K562 (cell line): Measurements from ENCODE around the gene WDR18. TPM values are rescaled to one million over a fixed set of nuclear protein-coding genes. Genes with fewer than 3 reads are reported as not detected.

Experiments
- ARNT ChIP-seq, 2 experiments: fragments of 450-650 bp; IDR thresholded peaks; 2 replicates each; pipeline ENCODE4 v1.6.1; 2016; ENCODE audit warnings: mild to moderate bottlenecking in 1 of 2
- COPS2 ChIP-seq: fragments of 450-650 bp; conservative IDR thresholded peaks from 2 replicates; pipeline ENCODE4 v1.6.1; 2016; ENCODE audit warnings: mild to moderate bottlenecking, moderate library complexity
- CSDE1 ChIP-seq, 2 experiments: fragments of 450-650 bp; IDR thresholded peaks; 2 replicates each; pipeline ENCODE4 v1.6.1; 2016; ENCODE audit warnings: mild to moderate bottlenecking in 1 of 2
- DACH1 ChIP-seq: fragments of 450-650 bp; IDR thresholded peaks from 2 replicates; pipeline ENCODE4 v1.6.1; 2018; ENCODE audit not compliant: partially characterized antibody
- KAT7 ChIP-seq: sonication (generic); formaldehyde crosslinking; IDR thresholded peaks from 2 replicates; pipeline ENCODE4 v1.8.0; 2022; ENCODE audit warnings: missing genetic modification reagents, mild to moderate bottlenecking, borderline replicate concordance
- NCOA6 ChIP-seq: fragments of 450-650 bp; IDR thresholded peaks from 2 replicates; pipeline ENCODE4 v1.6.1; 2017; ENCODE audit warnings: mild to moderate bottlenecking
- RHOXF2B ChIP-seq: fragments of 250-450 bp; sonication (Bioruptor Pico); conservative IDR thresholded peaks from 2 replicates; pipeline ENCODE4 v1.5.1; 2021
- SAFB2 ChIP-seq: fragments of 200-400 bp; formaldehyde crosslinking; IDR thresholded peaks from 2 replicates; pipeline ENCODE4 v1.6.1; 2018; ENCODE audit warnings: borderline replicate concordance, low read length, low read depth, moderate library complexity; ENCODE audit not compliant: severe bottlenecking
- TEAD4 ChIP-seq, 2 experiments: sonication (generic) in 1 of 2; formaldehyde crosslinking in 1 of 2; IDR thresholded peaks; 2 replicates each; pipeline versions ENCODE4 v1.6.1 to v1.8.0; 2012 to 2022; ENCODE audit warnings: borderline replicate concordance in 1 of 2, inconsistent platforms in 1 of 2, low read length in 1 of 2, mild to moderate bottlenecking in 1 of 2, missing genetic modification reagents in 1 of 2
- ZNF165 ChIP-seq: fragments of 250-450 bp; sonication (Bioruptor Pico); IDR thresholded peaks from 2 replicates; pipeline ENCODE4 v1.4.0; 2020; ENCODE audit warnings: borderline replicate concordance
- ZNF3 ChIP-seq: fragments of 250-450 bp; sonication (Bioruptor Pico); IDR thresholded peaks from 2 replicates; pipeline ENCODE4 v1.5.0; 2021; ENCODE audit warnings: mild to moderate bottlenecking, moderate library complexity
- ZNF583 ChIP-seq: fragments of 250-450 bp; sonication (Bioruptor Pico); IDR thresholded peaks from 2 replicates; pipeline ENCODE4 v1.4.0; 2020
- ZNF609 ChIP-seq: sonication (generic); formaldehyde crosslinking; IDR thresholded peaks from 2 replicates; pipeline ENCODE4 v1.8.1; 2023; ENCODE audit warnings: missing genetic modification reagents, mild to moderate bottlenecking, borderline replicate concordance
- ZSCAN29 ChIP-seq: fragments of 450-650 bp; IDR thresholded peaks from 2 replicates; pipeline ENCODE4 v1.6.1; 2017
- polyA plus RNA-seq, 8 experiments: library from polyadenylated mRNA; depleted of rRNA in 4 of 8; stranded (reverse) in 5 of 8; unstranded in 3 of 8; fragments of >200 nt; fragmentation: Nextera tagmentation in 2 of 8; fragmentation: Illumina TruSeq in 1 of 8; extraction: Ambion mirVana in 2 of 8; extraction: Trizol in 1 of 8; gene quantifications; 2 replicates each; pipeline versions ENCODE4 v1.2.1 to v1.2.3, GENCODE V29; 2011 to 2014; ENCODE audit warnings: inconsistent platforms in 1 of 8, missing spikeins in 1 of 8
- total RNA-seq, 7 experiments: library from RNA; depleted of rRNA in 6 of 7; stranded (reverse); fragments of >200 nt in 6 of 7; fragmentation: Illumina TruSeq in 2 of 7; extraction: Trizol in 2 of 7; gene quantifications; 2 replicates each; pipeline versions ENCODE4 v1.2.1 to v1.2.3, GENCODE V29; 2011 to 2021; ENCODE audit warnings: low replicate concordance in 1 of 7
- TF ChIP-seq, protein P1 (sequence below): sonication (generic); formaldehyde crosslinking; IDR thresholded peaks from 2 replicates; pipeline ENCODE4 v1.8.0; 2022; ENCODE audit warnings: mild to moderate bottlenecking, low read depth, missing genetic modification reagents
- TF ChIP-seq, protein P2 (sequence below): fragments of 250-450 bp; sonication (Bioruptor Pico); IDR thresholded peaks from 2 replicates; pipeline ENCODE4 v1.8.0; 2021; ENCODE audit warnings: mild to moderate bottlenecking, moderate library complexity
- TF ChIP-seq, protein P3 (sequence below): IDR thresholded peaks from 3 replicates; pipeline ENCODE4 v1.6.1; 2011; ENCODE audit warnings: borderline replicate concordance, mild to moderate bottlenecking; ENCODE audit not compliant: insufficient read length, insufficient read depth
- TF ChIP-seq, protein P4 (sequence below): sonication (generic); formaldehyde crosslinking; IDR thresholded peaks from 2 replicates; pipeline ENCODE4 v1.8.1; 2023; ENCODE audit warnings: mild to moderate bottlenecking, missing genetic modification reagents

WDR18 gene
- total and polyA plus RNA-seq, 9 of the 15 experiments (the other 6 are each of a cell fraction or from before 2014, with no cell fraction given): 0.65 to 181 (median 30.1) TPM

DNA sequence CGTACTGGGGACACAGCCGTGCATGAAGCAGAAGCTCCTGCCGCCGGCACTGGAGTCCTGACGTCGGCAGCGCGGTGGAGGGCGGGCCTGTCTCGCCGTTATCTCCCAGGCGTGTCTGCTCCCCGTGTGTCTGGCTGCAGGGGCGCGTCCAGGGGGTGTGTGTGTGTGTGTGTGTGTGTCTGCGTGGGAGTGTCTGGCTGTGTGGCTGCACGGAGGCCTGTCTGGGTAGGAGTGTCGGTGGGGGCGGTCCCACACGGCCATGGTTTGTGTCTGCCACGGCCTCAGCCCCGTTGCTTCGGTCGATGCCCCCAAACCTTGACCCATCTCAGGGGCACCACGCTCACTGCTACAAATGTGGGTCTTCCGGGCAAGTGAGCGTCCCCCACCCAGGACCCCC lies 40.0 kb upstream of the WDR18 start (continued):
- TF ChIP-seq SAFB2 (no peak), DACH1 (peak; percentile 78), CSDE1 (IDR thresholded peaks at IDR 0.05) (no peak), KAT7 (CRISPR knock-in tag) (no peak; the same call in 1 of the 2 replicates), ZNF583 (CRISPR knock-in tag) (no peak), ZNF165 (CRISPR knock-in tag) (no peak), ZNF609 (CRISPR knock-in tag) (peak; percentile 93), ZSCAN29 (no peak), TEAD4 (IDR thresholded peaks at IDR 0.05; ENCODE audit: low read length) (peak; percentile 92), TEAD4 (CRISPR knock-in tag; IDR thresholded peaks at IDR 0.05; ENCODE audit: borderline replicate concordance) (no peak), COPS2 (no peak), NCOA6 (no peak), ZNF3 (CRISPR knock-in tag) (no peak), ARNT (IDR thresholded peaks at IDR 0.05) (peak; percentile 81 to 84; a peak in 3 of 4 replicates), RHOXF2B (no peak)
- TF ChIP-seq, protein P1, sequence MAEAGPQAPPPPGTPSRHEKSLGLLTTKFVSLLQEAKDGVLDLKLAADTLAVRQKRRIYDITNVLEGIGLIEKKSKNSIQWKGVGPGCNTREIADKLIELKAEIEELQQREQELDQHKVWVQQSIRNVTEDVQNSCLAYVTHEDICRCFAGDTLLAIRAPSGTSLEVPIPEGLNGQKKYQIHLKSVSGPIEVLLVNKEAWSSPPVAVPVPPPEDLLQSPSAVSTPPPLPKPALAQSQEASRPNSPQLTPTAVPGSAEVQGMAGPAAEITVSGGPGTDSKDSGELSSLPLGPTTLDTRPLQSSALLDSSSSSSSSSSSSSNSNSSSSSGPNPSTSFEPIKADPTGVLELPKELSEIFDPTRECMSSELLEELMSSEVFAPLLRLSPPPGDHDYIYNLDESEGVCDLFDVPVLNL (CRISPR knock-in tag): peak; percentile 65; the same call in 1 of the 2 replicates
- TF ChIP-seq, protein P2, sequence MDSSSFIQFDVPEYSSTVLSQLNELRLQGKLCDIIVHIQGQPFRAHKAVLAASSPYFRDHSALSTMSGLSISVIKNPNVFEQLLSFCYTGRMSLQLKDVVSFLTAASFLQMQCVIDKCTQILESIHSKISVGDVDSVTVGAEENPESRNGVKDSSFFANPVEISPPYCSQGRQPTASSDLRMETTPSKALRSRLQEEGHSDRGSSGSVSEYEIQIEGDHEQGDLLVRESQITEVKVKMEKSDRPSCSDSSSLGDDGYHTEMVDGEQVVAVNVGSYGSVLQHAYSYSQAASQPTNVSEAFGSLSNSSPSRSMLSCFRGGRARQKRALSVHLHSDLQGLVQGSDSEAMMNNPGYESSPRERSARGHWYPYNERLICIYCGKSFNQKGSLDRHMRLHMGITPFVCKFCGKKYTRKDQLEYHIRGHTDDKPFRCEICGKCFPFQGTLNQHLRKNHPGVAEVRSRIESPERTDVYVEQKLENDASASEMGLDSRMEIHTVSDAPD (CRISPR knock-in tag): no peak
- TF ChIP-seq, protein P3, sequence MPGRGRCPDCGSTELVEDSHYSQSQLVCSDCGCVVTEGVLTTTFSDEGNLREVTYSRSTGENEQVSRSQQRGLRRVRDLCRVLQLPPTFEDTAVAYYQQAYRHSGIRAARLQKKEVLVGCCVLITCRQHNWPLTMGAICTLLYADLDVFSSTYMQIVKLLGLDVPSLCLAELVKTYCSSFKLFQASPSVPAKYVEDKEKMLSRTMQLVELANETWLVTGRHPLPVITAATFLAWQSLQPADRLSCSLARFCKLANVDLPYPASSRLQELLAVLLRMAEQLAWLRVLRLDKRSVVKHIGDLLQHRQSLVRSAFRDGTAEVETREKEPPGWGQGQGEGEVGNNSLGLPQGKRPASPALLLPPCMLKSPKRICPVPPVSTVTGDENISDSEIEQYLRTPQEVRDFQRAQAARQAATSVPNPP: no peak
- TF ChIP-seq, protein P4, sequence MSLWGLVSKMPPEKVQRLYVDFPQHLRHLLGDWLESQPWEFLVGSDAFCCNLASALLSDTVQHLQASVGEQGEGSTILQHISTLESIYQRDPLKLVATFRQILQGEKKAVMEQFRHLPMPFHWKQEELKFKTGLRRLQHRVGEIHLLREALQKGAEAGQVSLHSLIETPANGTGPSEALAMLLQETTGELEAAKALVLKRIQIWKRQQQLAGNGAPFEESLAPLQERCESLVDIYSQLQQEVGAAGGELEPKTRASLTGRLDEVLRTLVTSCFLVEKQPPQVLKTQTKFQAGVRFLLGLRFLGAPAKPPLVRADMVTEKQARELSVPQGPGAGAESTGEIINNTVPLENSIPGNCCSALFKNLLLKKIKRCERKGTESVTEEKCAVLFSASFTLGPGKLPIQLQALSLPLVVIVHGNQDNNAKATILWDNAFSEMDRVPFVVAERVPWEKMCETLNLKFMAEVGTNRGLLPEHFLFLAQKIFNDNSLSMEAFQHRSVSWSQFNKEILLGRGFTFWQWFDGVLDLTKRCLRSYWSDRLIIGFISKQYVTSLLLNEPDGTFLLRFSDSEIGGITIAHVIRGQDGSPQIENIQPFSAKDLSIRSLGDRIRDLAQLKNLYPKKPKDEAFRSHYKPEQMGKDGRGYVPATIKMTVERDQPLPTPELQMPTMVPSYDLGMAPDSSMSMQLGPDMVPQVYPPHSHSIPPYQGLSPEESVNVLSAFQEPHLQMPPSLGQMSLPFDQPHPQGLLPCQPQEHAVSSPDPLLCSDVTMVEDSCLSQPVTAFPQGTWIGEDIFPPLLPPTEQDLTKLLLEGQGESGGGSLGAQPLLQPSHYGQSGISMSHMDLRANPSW (CRISPR knock-in tag): no peak
